ENCODE measurements around the gene GCA.

- no peak for TF ChIP-seq CTCF (IDR thresholded peaks at IDR 0.05)
- TF ChIP-seq POLR2A (IDR thresholded peaks at IDR 0.05), result no peak
These were observed 474 bp upstream of the GCA start for GRCh38 chr2:162343492-162343823.
